NCI-H2081 (cell line): ENCODE data around the gene AGPAT2.
A peak's percentile ranks its signal among the peaks of the same experiment; 100 is the strongest.

Source experiments
- DNase-seq, 2 experiments: peaks; one replicate each; lab custom pipeline; 2025; lab: John Stamatoyannopoulos, UW

The AGPAT2 gene

GRCh38 chr9:136673088-136673974 lies 13.9 kb downstream of the AGPAT2 start:
- no peak for DNase-seq

- DNase-seq, result no peak
Observed at GRCh38 chr9:136672431-136673087, 14.7 kb downstream of the AGPAT2 start.

GRCh38 chr9:136671646-136672430 lies 15.4 kb downstream of the AGPAT2 start:
- DNase-seq, result no peak

- DNase-seq, result no peak
Observed at GRCh38 chr9:136671254-136671614, 16.0 kb downstream of the AGPAT2 start.

- DNase-seq, result no peak
Observed at GRCh38 chr9:136670576-136671253, 16.5 kb downstream of the AGPAT2 start.

- no peak for DNase-seq
Observed at GRCh38 chr9:136669791-136670464, 17.3 kb downstream of the AGPAT2 start.

- DNase-seq, result no peak
Observed at GRCh38 chr9:136668983-136669790, 18.1 kb downstream of the AGPAT2 start.

- no peak for DNase-seq
Observed at GRCh38 chr9:136667940-136668760, 19.1 kb downstream of the AGPAT2 start.

- peak in 1 of 2 experiments; percentile 12 for DNase-seq
Observed at GRCh38 chr9:136667214-136667939, 19.9 kb downstream of the AGPAT2 start.

- DNase-seq, result no peak
Observed at GRCh38 chr9:136666372-136667213, 20.7 kb downstream of the AGPAT2 start.

GRCh38 chr9:136665704-136666371 lies 21.4 kb downstream of the AGPAT2 start:
- DNase-seq, result no peak

- DNase-seq, result no peak
Observed at GRCh38 chr9:136665111-136665703, 22.1 kb downstream of the AGPAT2 start.

- DNase-seq, result no peak
Observed at GRCh38 chr9:136664000-136664915, 23.0 kb downstream of the AGPAT2 start.

GRCh38 chr9:136662656-136663581 lies 24.3 kb downstream of the AGPAT2 start, which contains the start of gene EGFL7:
Gene EGFL7 (plus strand): TSS chr9:136662916. CDS start chr9:136668283, 5,367 bp downstream.
- no peak for DNase-seq

GRCh38 chr9:136662326-136662655 lies 25.0 kb downstream of the AGPAT2 start:
- DNase-seq, result no peak
